GM06990 (cell line): ENCODE results near the gene TENT4B.
"Not testable (repeated sequence)": the region's sequence is repeated elsewhere in the genome, so short reads cannot be mapped to it uniquely, and the experiment has no call there.

Experiments
- DNase-seq: peaks from one replicate; pipeline ENCODE4 v3.0.0-alpha.2; 2011; ENCODE audit not compliant: insufficient read length; ENCODE audit errors: extremely low read depth
- H3K27me3 ChIP-seq: replicated peaks from 2 replicates; pipeline ENCODE4 v1.6.0; 2011; ENCODE audit warnings: low read length; ENCODE audit not compliant: control insufficient read depth, insufficient read depth
- H3K36me3 ChIP-seq: 2 replicates; pipeline ENCODE4 v1.5.1; 2011; ENCODE audit warnings: low read length; ENCODE audit not compliant: control insufficient read depth, insufficient read depth
- H3K4me3 ChIP-seq: replicated peaks from 2 replicates; pipeline ENCODE4 v1.5.1; 2011; ENCODE audit warnings: low read depth, mild to moderate bottlenecking, control low read depth, low read length
- CTCF ChIP-seq: IDR thresholded peaks from 2 replicates; pipeline ENCODE4 v1.5.1; 2011; ENCODE audit warnings: low read length, control low read depth, mild to moderate bottlenecking, inconsistent platforms; ENCODE audit not compliant: insufficient read depth, poor library complexity, severe bottlenecking

TENT4B gene

GRCh38 chr16:50234771-50235556 lies 81.9 kb downstream of the TENT4B start:
- DNase-seq, result no peak
- H3K4me3 ChIP-seq, result no peak overlapping the region
- no peak for TF ChIP-seq CTCF
- no peaks in the 10 kb centered on the region for H3K27me3 ChIP-seq
- H3K36me3 ChIP-seq, result no peaks in the 10 kb centered on the region

- Histone ChIP-seq H3K27me3 (no peaks in the 10 kb centered on the region), H3K4me3 (no peak overlapping the region), H3K36me3 (no peaks in the 10 kb centered on the region)
- DNase-seq, result no peak
- no peak for TF ChIP-seq CTCF
These were observed 82.5 kb downstream of the TENT4B start for GRCh38 chr16:50235581-50235980.

- Histone ChIP-seq H3K27me3 (no peaks in the 10 kb centered on the region), H3K4me3 (no peak overlapping the region), H3K36me3 (no peaks in the 10 kb centered on the region)
- TF ChIP-seq CTCF, result no peak
- DNase-seq, result no peak
These were observed 85.2 kb downstream of the TENT4B start for GRCh38 chr16:50238314-50238713.

GRCh38 chr16:50238868-50239301 lies 85.8 kb downstream of the TENT4B start:
- no peaks in the 10 kb centered on the region for H3K27me3 ChIP-seq
- no peaks in the 10 kb centered on the region for H3K36me3 ChIP-seq
- TF ChIP-seq CTCF, result no peak
- DNase-seq, result no peak
- H3K4me3 ChIP-seq, result no peak overlapping the region

- H3K27me3 ChIP-seq, H3K4me3 ChIP-seq, DNase-seq, H3K36me3 ChIP-seq: not testable (repeated sequence)
These were observed 89.9 kb downstream of the TENT4B start for GRCh38 chr16:50243024-50243423.

- no peaks in the 10 kb centered on the region for H3K27me3 ChIP-seq
- no peak for DNase-seq
- no peak for TF ChIP-seq CTCF
- H3K4me3 ChIP-seq, result no peak overlapping the region
- H3K36me3 ChIP-seq, result no peaks in the 10 kb centered on the region
These were observed 91.0 kb downstream of the TENT4B start for GRCh38 chr16:50244140-50244503.
